Stimulated activated CD8-positive, alpha-beta memory T cell treated with anti-CD3 and anti-CD28 coated beads, Interleukin-12 subunit alpha, Interleukin-12 subunit beta, amount 100 ng/mL, for 1 hour (primary cell): ENCODE measurements around the gene CHRNG.
"Not testable (repeated sequence)": the region's sequence is repeated elsewhere in the genome, so short reads cannot be mapped to it uniquely, and the experiment has no call there.

Experiments used
- DNase-seq: peaks from one replicate; pipeline ENCODE4 v3.0.0-alpha.2; 2020; ENCODE audit warnings: low read depth

Gene CHRNG

GRCh38 chr2:232527905-232528470 is 11.5 kb upstream of the CHRNG start:
- DNase-seq: no peak

- DNase-seq: no peak
These were observed 10.6 kb upstream of the CHRNG start for GRCh38 chr2:232528746-232529460.

GRCh38 chr2:232529806-232530547 is 9.5 kb upstream of the CHRNG start:
- no peak for DNase-seq

GRCh38 chr2:232530626-232531260 is 8.7 kb upstream of the CHRNG start:
- no peak for DNase-seq

GRCh38 chr2:232532419-232532818 is 7.1 kb upstream of the CHRNG start:
- DNase-seq: no peak

GRCh38 chr2:232532821-232533220 is 6.7 kb upstream of the CHRNG start:
- not testable (repeated sequence) for DNase-seq

- DNase-seq: no peak
These were observed 5.4 kb upstream of the CHRNG start for GRCh38 chr2:232533944-232534710.

- no peak for DNase-seq
These were observed 4.4 kb upstream of the CHRNG start for GRCh38 chr2:232534940-232535651.

GRCh38 chr2:232535761-232536530 is 3.5 kb upstream of the CHRNG start:
- DNase-seq: no peak

GRCh38 chr2:232537079-232537478 is 2.4 kb upstream of the CHRNG start:
- DNase-seq: no peak

- DNase-seq: no peak
These were observed 2.0 kb upstream of the CHRNG start for GRCh38 chr2:232537499-232537898.

GRCh38 chr2:232538671-232539070 is 821 bp upstream of the CHRNG start:
- no peak for DNase-seq

- no peak for DNase-seq
These were observed 1.0 kb downstream of the CHRNG start for GRCh38 chr2:232540441-232541041.

- no peak for DNase-seq
These were observed 1.9 kb downstream of the CHRNG start for GRCh38 chr2:232541195-232541960.

- DNase-seq: no peak
These were observed 2.6 kb downstream of the CHRNG start for GRCh38 chr2:232541961-232542714.

GRCh38 chr2:232542715-232543467 is 3.4 kb downstream of the CHRNG start:
- no peak for DNase-seq

- DNase-seq: no peak
These were observed 4.0 kb downstream of the CHRNG start for GRCh38 chr2:232543491-232543890.
